Small intestine (tissue), 16 donors: ENCODE data around the gene NCF2. TPM values are rescaled to one million over a fixed set of nuclear protein-coding genes. Genes with fewer than 3 reads are reported as not detected.

Experiments
- DNase-seq, 2 donors: peaks; one replicate each; pipeline versions ENCODE4 v3.0.0 to v3.0.0-alpha.2; 2013
- FAIRE-seq: peaks from 2 replicates; lab custom pipeline; 2012; peaks lifted over from hg19 to GRCh38; lab: Jason Lieb, UNC
- H3K27ac ChIP-seq, 3 donors: one replicate each; pipeline ENCODE4 v1.5.1; 2013; ENCODE audit warnings: low read length in 2 of 3, mild to moderate bottlenecking in 2 of 3, control low read depth in 1 of 3, inconsistent platforms in 1 of 3, low read depth in 1 of 3, moderate library complexity in 1 of 3
- H3K27me3 ChIP-seq, 3 donors: one replicate each; pipeline ENCODE4 v1.6.1; 2013; ENCODE audit warnings: low read length in 3 of 3, inconsistent platforms in 1 of 3; ENCODE audit not compliant: control insufficient read depth in 3 of 3, insufficient read depth in 3 of 3
- H3K36me3 ChIP-seq, 3 donors: one replicate each; pipeline ENCODE4 v1.6.1; 2013; ENCODE audit warnings: low read length in 3 of 3, inconsistent platforms in 1 of 3, low read depth in 1 of 3, mild to moderate bottlenecking in 1 of 3, moderate library complexity in 1 of 3; ENCODE audit not compliant: control insufficient read depth in 3 of 3, insufficient read depth in 2 of 3
- H3K4me1 ChIP-seq, 3 donors: one replicate each; pipeline ENCODE4 v1.6.1; 2013; ENCODE audit warnings: low read length in 2 of 3, inconsistent platforms in 1 of 3, low read depth in 1 of 3, mild to moderate bottlenecking in 1 of 3, moderate library complexity in 1 of 3; ENCODE audit not compliant: control insufficient read depth in 3 of 3, insufficient read depth in 2 of 3
- H3K4me3 ChIP-seq, 3 donors: one replicate each; pipeline ENCODE4 v1.5.1; 2013; ENCODE audit warnings: low read length in 3 of 3, control low read depth in 1 of 3, inconsistent platforms in 1 of 3, low read depth in 1 of 3, mild to moderate bottlenecking in 1 of 3, moderate library complexity in 1 of 3
- H3K9me3 ChIP-seq, 2 donors: one replicate each; pipeline ENCODE4 v1.6.1; 2013; ENCODE audit warnings: low read depth in 1 of 2, low read length in 1 of 2; ENCODE audit not compliant: control insufficient read depth in 2 of 2, insufficient read depth in 1 of 2
- WGBS, 3 donors: extraction: QIAGEN DNeasy Blood & Tissue Kit; methylation state at CpG; one replicate each; pipeline ENCODE4 v1.1.7; 2013; 5-methylcytosine and 5-hydroxymethylcytosine counted together
- long read RNA-seq, 10 donors: transcript quantifications; one replicate each; lab custom pipeline, GENCODE V29; 2026
- polyA plus RNA-seq, 4 donors: library from polyadenylated mRNA; stranded (reverse) in 3 of 4; unstranded in 1 of 4; fragments of 200-250 nt in 3 of 4; fragments of 120-200 nt in 1 of 4; gene quantifications; one replicate each; pipeline versions ENCODE4 v1.2.1 to v1.2.3, GENCODE V29; 2013
- donor health status: healthy with polysubstance abuse.
- donor health status: control.
- donor health status: control.
- donor health status: Bipolar disorder and iron deficiency.
- donor health status: healthy.

NCF2 gene, protein sequence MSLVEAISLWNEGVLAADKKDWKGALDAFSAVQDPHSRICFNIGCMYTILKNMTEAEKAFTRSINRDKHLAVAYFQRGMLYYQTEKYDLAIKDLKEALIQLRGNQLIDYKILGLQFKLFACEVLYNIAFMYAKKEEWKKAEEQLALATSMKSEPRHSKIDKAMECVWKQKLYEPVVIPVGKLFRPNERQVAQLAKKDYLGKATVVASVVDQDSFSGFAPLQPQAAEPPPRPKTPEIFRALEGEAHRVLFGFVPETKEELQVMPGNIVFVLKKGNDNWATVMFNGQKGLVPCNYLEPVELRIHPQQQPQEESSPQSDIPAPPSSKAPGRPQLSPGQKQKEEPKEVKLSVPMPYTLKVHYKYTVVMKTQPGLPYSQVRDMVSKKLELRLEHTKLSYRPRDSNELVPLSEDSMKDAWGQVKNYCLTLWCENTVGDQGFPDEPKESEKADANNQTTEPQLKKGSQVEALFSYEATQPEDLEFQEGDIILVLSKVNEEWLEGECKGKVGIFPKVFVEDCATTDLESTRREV
- 1 to 10 TPM in 3 of 4 donors, under 1 TPM in 1; 0.89 to 4.9 (median 3.3) TPM for polyA plus RNA-seq
- long read RNA-seq, donor 1 = 0 reads
- long read RNA-seq, donor 2 = 0 reads
- long read RNA-seq, donor 3 = 0 reads
- long read RNA-seq, donor 4 = 0 reads
- long read RNA-seq, donor 5 = 0 reads
- long read RNA-seq, donor 6, partial matches to known transcripts = 0 of 1 reads
- long read RNA-seq, donor 6, other reads (novel, unspliced or antisense) = 0 of 1 reads
- long read RNA-seq, donor 7 = 0 reads
- long read RNA-seq, donor 8 = 0 reads
- long read RNA-seq, donor 9, partial matches to known transcripts = 0 of 1 reads
- long read RNA-seq, donor 9, other reads (novel, unspliced or antisense) = 0 of 1 reads
- long read RNA-seq, donor 10 = 0 reads

DNA sequence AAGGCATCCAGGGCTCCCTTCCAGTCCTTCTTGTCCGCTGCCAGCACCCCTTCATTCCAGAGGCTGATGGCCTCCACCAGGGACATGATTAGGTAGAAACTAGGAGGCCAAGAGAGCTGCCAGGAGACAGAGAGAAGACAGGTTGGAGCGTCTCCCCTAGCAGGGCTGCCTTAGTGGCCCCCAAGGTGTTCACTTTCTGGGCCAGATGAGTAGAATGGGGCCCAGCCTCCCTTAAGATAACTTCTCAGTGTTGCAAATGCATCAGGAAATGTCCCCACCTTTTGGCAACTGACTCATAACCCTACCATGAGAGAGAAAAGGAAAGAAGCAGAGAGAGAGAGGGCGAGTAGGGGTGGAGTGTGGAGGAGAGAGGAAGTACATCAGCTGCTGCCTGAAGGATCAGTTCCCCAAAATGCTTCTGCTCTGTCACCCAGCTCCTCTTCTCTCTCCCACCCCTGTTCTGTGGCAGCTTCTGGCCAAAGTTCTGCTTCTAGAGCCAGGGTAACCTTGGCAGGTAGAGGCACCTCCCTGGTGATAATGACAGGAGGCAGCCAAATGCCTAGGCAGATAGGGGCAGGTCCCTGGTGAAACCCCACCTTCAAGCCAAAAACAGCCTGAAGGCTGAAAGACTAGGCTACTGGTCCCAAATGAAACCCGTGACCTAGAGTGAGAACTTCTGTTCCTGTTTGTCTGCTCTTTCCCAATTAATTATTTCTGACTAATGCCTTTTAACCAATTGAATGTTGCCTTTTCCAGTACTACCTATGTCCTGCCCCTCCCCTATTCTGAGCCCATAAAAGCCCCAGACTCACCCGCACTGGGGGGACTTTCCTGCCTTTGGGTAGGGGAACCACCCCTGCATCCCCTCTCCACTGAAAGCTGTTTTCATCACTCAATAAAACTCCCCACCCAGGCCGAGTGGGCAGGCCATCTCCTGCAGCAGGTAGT lies at the start of gene NCF2:
Gene NCF2, minus strand, starts transcription at position 216 of the 948 bp plus-strand sequence. Its CDS starts 130 bp downstream, at position 86.
- no peaks in the 10 kb centered on the region for H3K27me3 ChIP-seq
- no peaks in the 10 kb centered on the region for H3K36me3 ChIP-seq
- DNase-seq (no peak), FAIRE-seq (no peak)
- peaks cover 0 to 10% (median 0%) of the 10 kb centered on the region in 3 donors for H3K4me1 ChIP-seq
- peak within 1 kb of the TSS in 1 of 3 donors; percentile 59 for H3K27ac ChIP-seq
- WGBS, 3 donors = 65 to 76% (median 75%) methylated on average over 6 of the region's 6 CpGs
- H3K9me3 ChIP-seq = no peaks in the 10 kb centered on the region
- H3K4me3 ChIP-seq = no peak within 1 kb of the TSS

DNA sequence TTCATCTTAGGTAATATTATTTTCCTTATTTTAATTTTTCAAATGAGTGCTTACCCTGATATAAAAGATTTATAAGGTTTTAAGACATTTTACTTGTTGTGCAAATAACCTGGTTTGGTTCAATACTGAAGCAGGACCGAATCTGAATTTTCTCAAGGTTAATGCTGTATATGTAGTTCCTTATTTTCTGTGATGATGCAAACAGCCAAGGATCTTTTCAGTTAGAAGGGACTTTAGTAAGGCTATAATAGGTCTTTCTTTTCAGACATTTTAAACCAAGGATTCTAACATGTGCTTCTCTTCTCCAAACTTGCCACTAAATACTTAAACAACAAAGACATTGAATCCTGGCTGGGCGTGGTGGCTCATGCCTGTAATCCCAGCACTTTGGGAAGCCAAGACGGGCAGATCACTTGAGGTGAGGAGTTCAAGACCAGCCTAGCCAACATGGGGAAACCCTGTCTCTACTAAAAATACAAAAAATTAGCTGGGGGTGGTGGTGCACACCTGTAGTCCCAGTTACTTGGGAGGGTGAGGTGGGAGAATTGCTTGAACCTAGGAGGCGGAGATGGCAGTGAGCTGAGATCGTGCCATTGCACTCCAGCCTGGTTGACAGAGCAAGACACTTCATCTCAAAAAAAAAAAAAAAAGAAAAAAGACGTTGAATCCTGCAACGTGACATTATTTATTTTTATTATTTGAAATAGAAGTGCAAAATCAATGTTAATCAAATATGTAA lies 48.6 kb upstream of the NCF2 start:
- Histone ChIP-seq H3K27me3 (no peaks in the 10 kb centered on the region), H3K4me3 (no peak overlapping the region), H3K27ac (no peak overlapping the region), H3K9me3 (no peaks in the 10 kb centered on the region), H3K36me3 (no peaks in the 10 kb centered on the region), H3K4me1 (peaks cover 0 to 4% (median 0%) of the 10 kb centered on the region in 3 donors)
- FAIRE-seq (no peak), DNase-seq (no peak)
- WGBS, 3 donors = 83 to 93% (median 87%) methylated on average over 7 of the region's 7 CpGs

DNA sequence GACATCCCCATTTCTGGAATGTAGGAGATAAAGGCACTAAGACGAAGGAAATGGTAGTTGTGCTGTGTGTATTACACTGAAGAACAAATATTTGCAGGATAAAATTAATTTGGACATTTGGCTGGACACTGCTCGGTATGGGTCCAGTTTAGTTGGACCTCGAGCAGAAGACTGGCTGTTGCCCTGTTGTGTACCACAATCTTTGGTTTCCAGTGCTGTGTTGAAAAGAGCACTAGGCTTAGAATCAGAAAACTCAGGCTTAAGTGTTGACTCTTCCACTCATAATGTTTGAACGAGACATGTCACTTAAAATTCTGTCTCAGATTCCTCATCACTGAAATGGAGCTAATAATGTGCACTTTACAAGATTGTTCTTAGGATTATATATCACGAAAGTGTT lies 46.5 kb upstream of the NCF2 start:
- DNase-seq (no peak), FAIRE-seq (no peak)
- H3K27ac ChIP-seq = no peak overlapping the region
- WGBS, 3 donors = 38 to 59% (median 46%) methylated on average over 5 of the region's 5 CpGs
- H3K27me3 ChIP-seq = no peaks in the 10 kb centered on the region
- peaks cover 0 to 9% (median 0%) of the 10 kb centered on the region in 3 donors for H3K4me1 ChIP-seq
- peak overlapping the region in 1 of 3 donors; percentile 99 for H3K4me3 ChIP-seq
- H3K9me3 ChIP-seq = no peaks in the 10 kb centered on the region
- H3K36me3 ChIP-seq = no peaks in the 10 kb centered on the region

DNA sequence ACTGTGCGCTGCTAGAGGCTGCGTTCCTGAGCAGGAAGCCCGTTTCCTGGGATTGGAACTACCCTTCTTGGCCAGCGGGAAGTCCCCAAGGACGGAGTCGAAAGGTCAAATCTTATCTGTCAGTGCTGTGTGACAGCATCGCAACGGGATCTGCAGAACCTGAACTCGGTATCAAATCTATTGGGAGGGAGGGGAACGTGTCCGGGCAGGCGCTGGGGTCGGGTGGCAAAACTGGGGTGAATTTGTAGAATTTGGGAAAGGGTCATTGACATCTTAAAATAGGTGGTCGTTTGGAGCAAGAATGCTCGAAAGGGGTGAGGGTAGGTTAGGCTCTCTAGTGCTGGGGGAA lies 46.0 kb upstream of the NCF2 start:
- FAIRE-seq (no peak), DNase-seq (peak in 1 of 2 donors; percentile 89)
- Histone ChIP-seq H3K9me3 (no peaks in the 10 kb centered on the region), H3K4me1 (peaks cover 0 to 9% (median 2%) of the 10 kb centered on the region in 3 donors), H3K4me3 (peak overlapping the region; percentile 47 to 99 (median 63)), H3K27me3 (no peaks in the 10 kb centered on the region), H3K36me3 (no peaks in the 10 kb centered on the region), H3K27ac (peak overlapping the region; percentile 86 to 90 (median 87))
- WGBS, 3 donors = 2 to 5% (median 2%) methylated on average over 15 of the region's 15 CpGs

DNA sequence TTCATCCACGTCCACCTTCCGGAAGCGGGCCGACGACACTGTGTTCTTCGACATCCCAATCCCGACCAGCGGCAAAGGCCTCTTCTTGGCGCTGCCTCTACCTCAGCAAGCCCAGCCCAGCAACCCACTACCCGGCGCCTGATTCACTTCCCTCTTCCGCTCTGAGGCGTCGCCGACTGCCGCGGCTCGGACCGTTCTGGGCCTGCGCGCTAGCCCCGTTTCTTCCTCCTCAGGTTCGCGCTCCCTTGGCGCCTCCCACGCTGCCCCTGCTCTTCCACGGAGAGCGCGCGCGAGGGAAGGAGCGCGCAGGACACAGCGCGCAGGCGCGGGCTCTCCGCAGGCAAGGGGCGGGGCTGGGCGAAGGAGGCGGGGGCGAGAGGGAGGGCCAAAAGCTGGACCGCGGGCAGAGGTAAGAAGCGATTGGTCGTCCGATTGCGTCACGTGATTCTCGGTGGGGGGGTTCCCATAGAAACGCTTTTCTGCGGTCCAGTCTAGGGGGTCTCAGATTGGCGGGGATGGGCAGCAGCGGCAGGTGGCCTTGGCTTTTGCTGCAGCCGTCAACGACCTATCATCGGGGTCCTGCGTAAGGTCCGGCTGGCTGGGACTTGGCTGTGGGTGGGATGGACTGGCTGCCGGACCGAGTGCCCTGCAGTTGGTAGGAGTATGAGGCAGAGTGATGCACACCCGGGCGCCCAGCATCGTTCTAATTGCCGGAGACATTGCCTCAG lies 45.5 kb upstream of the NCF2 start, which contains the start of gene ARPC5:
Gene ARPC5, minus strand, starts transcription at position 178 of the 728 bp plus-strand sequence. Its CDS starts 124 bp downstream, at position 54.
- WGBS, 3 donors = 0 to 1% (median 0%) methylated on average over 54 to 65 of the region's 65 CpGs
- H3K27me3 ChIP-seq = no peaks in the 10 kb centered on the region
- H3K36me3 ChIP-seq = no peaks in the 10 kb centered on the region
- peaks cover 0 to 9% (median 4%) of the 10 kb centered on the region in 3 donors for H3K4me1 ChIP-seq
- no peaks in the 10 kb centered on the region for H3K9me3 ChIP-seq
- FAIRE-seq (no peak), DNase-seq (peak; percentile 98)
- H3K27ac ChIP-seq = peak within 1 kb of the TSS; percentile 87 to 94 (median 93)
- H3K4me3 ChIP-seq = peak within 1 kb of the TSS; percentile 63 to 99 (median 79)

DNA sequence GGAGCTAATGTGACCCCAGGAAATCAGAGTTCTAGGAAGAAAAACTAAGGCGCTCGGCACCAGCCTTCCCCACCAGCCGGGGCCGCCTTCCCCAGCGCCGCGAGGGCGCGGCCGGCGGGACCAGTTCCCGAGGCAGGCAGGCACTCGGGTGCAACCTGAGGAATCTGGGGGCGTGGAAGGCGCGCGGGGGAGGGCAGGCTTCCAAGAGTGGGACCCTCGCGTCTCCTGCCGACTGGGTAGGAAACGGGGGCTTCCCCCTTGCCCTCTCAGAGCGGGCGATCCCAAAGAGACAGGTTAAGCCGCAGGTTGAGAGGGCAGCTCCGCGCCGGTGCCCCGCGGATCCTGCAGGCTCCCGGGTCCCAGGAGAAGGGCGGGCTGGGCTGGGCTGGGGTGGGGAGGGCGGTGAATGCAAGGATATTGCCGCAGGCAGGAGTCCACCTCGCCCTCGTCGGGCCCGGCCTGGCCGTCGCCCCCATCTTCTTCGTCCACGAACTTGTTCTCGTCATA lies 44.9 kb upstream of the NCF2 start:
- H3K36me3 ChIP-seq = no peaks in the 10 kb centered on the region
- no peak for FAIRE-seq
- peak overlapping the region; percentile 85 to 94 (median 93) for H3K27ac ChIP-seq
- no peaks in the 10 kb centered on the region for H3K9me3 ChIP-seq
- H3K4me3 ChIP-seq = peak overlapping the region; percentile 63 to 99 (median 79)
- DNase-seq = peak in 1 of 2 donors; percentile 51
- no peaks in the 10 kb centered on the region for H3K27me3 ChIP-seq
- peaks cover 0 to 9% (median 5%) of the 10 kb centered on the region in 3 donors for H3K4me1 ChIP-seq
- WGBS, 3 donors = 0 to 1% (median 0%) methylated on average over 40 to 42 of the region's 42 CpGs
